ENCODE results near the gene BRSK1.

- TF ChIP-seq CTCF (IDR thresholded peaks at IDR 0.05; ENCODE audit: borderline replicate concordance, extremely low read depth, low read length, poor library complexity, severe bottlenecking) (no peak), EZH2 (IDR thresholded peaks at IDR 0.05; ENCODE audit: borderline replicate concordance, low read depth, low read length, severe bottlenecking) (no peak)
These were observed 16.2 kb downstream of the BRSK1 start for GRCh38 chr19:55299991-55300390.
